ENCODE results near the gene TSPAN9. TPM values are rescaled to one million over a fixed set of nuclear protein-coding genes. Genes with fewer than 3 reads are reported as not detected.

The TSPAN9 gene
- total and polyA plus RNA-seq, 10 of the 15 experiments (the other 5 are each of a cell fraction or from before 2014, with no cell fraction given): 0.03 to 1.0 (median 0.12) TPM; not detected in 5

DNA sequence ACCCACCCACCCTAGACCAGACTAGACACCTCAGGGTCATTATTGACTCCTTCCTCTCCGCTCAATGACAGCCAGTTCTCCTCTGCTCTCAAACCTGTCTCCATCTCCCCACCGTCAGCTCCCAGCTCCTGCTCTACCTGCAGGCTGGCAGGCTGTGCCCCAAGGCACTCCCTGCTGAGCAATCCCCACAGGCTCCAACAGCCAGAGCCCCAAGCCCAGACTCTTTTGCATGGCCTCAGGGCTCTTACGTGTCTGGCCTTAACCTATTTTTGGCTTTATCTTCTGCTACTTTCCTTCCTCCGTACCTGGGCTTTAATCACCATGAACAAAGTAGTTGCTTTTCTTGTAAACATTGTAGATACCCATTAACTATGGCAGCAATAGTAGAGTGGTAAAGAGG is 250.9 kb downstream of the TSPAN9 start (continued):
- TF ChIP-seq, protein P1, sequence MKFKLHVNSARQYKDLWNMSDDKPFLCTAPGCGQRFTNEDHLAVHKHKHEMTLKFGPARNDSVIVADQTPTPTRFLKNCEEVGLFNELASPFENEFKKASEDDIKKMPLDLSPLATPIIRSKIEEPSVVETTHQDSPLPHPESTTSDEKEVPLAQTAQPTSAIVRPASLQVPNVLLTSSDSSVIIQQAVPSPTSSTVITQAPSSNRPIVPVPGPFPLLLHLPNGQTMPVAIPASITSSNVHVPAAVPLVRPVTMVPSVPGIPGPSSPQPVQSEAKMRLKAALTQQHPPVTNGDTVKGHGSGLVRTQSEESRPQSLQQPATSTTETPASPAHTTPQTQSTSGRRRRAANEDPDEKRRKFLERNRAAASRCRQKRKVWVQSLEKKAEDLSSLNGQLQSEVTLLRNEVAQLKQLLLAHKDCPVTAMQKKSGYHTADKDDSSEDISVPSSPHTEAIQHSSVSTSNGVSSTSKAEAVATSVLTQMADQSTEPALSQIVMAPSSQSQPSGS (IDR thresholded peaks at IDR 0.05; ENCODE audit: low read length): no peak

DNA sequence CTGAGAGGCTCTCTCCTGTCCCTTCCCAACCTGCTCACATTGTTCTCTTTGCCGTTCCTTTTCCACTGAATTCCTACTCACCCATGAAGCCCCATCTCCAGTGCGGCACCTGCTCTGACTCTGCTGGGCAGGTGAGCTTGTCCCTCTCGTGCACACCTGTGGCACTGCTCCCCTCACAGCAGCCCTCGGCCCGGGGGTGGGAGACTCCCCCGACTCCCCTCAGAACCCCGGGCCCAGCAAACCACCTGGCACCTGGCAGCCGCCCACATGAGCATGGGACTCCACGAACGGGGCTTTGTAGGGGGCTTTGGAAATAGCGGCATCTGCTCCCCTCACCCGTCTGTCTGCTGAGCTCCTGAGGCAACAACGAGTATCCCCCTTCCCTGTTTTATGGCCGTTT is 251.4 kb downstream of the TSPAN9 start:
- Histone ChIP-seq H3K4me2 (ENCODE audit: control insufficient read depth, insufficient read depth) (no peak overlapping the region), H3K79me2 (ENCODE audit: control insufficient read depth, insufficient read depth, low read length) (no peaks in the 10 kb centered on the region), H3K9me3 (replicated peaks; ENCODE audit: control insufficient read depth, insufficient read depth, low read length) (no peaks in the 10 kb centered on the region), H3K4me3 (no peak overlapping the region), H3K9ac (ENCODE audit: control insufficient read depth, insufficient read depth, low read length) (no peak overlapping the region), H4K20me1 (ENCODE audit: control insufficient read depth, insufficient read depth) (no peaks in the 10 kb centered on the region), H3K4me1 (ENCODE audit: control insufficient read depth, insufficient read depth, low read length) (no peaks in the 10 kb centered on the region), H2AFZ (ENCODE audit: control insufficient read depth, low read depth, low read length) (no peak overlapping the region), H3K27me3 (replicated peaks in 1 of 2; ENCODE audit: control insufficient read depth in 2 of 2, insufficient read depth in 2 of 2, low read length in 1 of 2) (peaks cover 0 to 12% of the 10 kb centered on the region in 2 experiments; a peak in 3 of 4 replicates), H3K27ac (ENCODE audit: control insufficient read depth, insufficient read depth) (no peak overlapping the region), H3K36me3 (ENCODE audit: control insufficient read depth in 2 of 2, insufficient read depth in 2 of 2, low read length in 1 of 2) (no peaks in the 10 kb centered on the region)
- intact Hi-C loops (cut with micrococcal nuclease; ENCODE audit: unreplicated experiment): no loop called here
- ChIA-PET RAD21 (ENCODE audit: unreplicated experiment) (no interaction called here), SMC1A (ENCODE audit: uncharacterized antibody, unreplicated experiment) (no interaction called here), POLR2A (no interaction called here), CTCF (interaction anchor here (0.7 kb wide), 1 partner anchor 35 kb away, joined by 3 read pairs; no protein-coding TSS in a partner anchor)
- FAIRE-seq (no peak), DNase-seq (ENCODE audit: low read depth, low spot score) (no peak), ATAC-seq (no peak)
- 13% methylated on average over 13 of the region's 14 CpGs for WGBS (ENCODE audit: insufficient coverage, insufficient replicate concordance, low lambda C conversion rate, missing lambda C conversion rate)
- in situ Hi-C loops (cut with MboI): no loop called here
- no TSS peak for BruUV-seq (replicated peaks)
- no peak for TF ChIP-seq PML (IDR thresholded peaks at IDR 0.05; ENCODE audit: low read length)
- TF ChIP-seq IKZF1 (conservative IDR thresholded peaks at IDR 0.05): no peak
- TF ChIP-seq TCF3 (IDR thresholded peaks at IDR 0.05; ENCODE audit: borderline replicate concordance, insufficient read depth, low read depth, low read length): no peak
- no peak for TF ChIP-seq GABPA (IDR thresholded peaks at IDR 0.05; ENCODE audit: low read depth)
- TF ChIP-seq TCF12 (IDR thresholded peaks at IDR 0.05; ENCODE audit: low read depth, low read length): no peak
- TF ChIP-seq, protein P2, sequence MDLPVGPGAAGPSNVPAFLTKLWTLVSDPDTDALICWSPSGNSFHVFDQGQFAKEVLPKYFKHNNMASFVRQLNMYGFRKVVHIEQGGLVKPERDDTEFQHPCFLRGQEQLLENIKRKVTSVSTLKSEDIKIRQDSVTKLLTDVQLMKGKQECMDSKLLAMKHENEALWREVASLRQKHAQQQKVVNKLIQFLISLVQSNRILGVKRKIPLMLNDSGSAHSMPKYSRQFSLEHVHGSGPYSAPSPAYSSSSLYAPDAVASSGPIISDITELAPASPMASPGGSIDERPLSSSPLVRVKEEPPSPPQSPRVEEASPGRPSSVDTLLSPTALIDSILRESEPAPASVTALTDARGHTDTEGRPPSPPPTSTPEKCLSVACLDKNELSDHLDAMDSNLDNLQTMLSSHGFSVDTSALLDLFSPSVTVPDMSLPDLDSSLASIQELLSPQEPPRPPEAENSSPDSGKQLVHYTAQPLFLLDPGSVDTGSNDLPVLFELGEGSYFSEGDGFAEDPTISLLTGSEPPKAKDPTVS (IDR thresholded peaks at IDR 0.05; ENCODE audit: low read depth, low read length): no peak
- TF ChIP-seq RBBP5 (conservative IDR thresholded peaks at IDR 0.05): no peak
- no peak for TF ChIP-seq ZNF384 (IDR thresholded peaks at IDR 0.05; ENCODE audit: borderline replicate concordance, low read depth, low read length)
- no peak for TF ChIP-seq E2F8 (IDR thresholded peaks at IDR 0.05; ENCODE audit: low read depth, partially characterized antibody)
- no peak for TF ChIP-seq LARP7 (IDR thresholded peaks at IDR 0.05)
- no peak for TF ChIP-seq TBL1XR1 (IDR thresholded peaks at IDR 0.05; ENCODE audit: low read depth, low read length)
- TF ChIP-seq POU2F2 (IDR thresholded peaks at IDR 0.05; ENCODE audit: borderline replicate concordance, low read depth, low read length): no peak
- no peak for TF ChIP-seq SIX5 (IDR thresholded peaks at IDR 0.05; ENCODE audit: low read depth, low read length, severe bottlenecking)
- no peak for TF ChIP-seq JUNB (IDR thresholded peaks at IDR 0.05)
- TF ChIP-seq BCLAF1 (IDR thresholded peaks at IDR 0.05): no peak
